Stimulated activated CD4-positive, alpha-beta T cell treated with anti-CD3 and anti-CD28 coated beads, Interleukin-4, amount 100 ng/mL, for 1 hour (primary cell): Measurements from ENCODE around the gene FLVCR1.

Experiments
- DNase-seq: peaks from one replicate; pipeline ENCODE4 v3.0.0-alpha.2; 2020

FLVCR1 gene

DNA sequence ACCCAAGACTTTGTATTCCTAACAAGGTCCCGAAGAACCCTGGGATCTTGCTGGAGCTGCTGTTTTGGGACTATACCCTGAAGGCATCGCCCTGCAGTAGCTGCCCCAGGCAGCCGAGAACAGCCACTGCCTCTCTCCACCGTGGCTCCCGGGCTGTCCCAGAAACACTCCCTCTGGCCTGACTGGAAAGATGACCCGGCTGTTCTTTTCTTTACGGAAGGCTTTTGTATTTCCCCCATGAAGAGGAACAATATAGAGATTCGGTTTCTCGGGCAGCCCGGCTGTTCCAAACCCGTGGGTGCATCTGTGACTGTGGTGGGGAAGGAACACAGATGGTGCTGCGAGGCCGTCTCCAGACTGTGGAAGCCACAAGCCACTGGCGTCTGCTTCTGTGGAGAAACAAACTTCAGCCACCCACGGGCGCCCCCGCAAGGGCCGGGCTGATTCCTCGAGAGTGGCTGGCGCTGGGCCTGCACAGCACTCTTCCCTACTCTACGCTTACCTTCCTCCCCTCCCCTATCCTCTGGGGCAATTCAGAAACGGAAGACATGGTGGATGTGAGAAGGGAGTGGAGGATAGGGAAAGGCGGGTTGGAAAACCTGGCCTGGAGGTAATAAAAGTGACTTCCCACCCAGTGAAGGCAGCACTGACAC lies 58.5 kb downstream of the FLVCR1 start:
- DNase-seq: no peak

DNA sequence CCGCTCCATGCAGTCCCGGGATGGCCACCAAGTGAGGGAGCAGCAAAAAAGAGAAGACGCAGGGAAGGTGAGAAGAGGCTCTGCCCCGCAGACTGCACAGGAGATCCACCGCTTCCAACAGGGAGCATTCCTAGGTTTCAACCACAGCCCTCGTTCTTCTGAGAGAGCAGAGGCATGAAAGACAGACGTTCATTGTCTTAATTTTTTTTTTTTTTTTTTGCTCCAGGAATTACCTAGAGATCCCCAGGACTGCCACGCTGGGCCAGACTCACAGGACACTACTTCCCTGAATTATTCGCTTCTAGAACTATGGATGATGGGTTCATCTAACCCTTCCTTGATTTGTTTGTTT lies 59.0 kb downstream of the FLVCR1 start:
- no peak for DNase-seq

DNA sequence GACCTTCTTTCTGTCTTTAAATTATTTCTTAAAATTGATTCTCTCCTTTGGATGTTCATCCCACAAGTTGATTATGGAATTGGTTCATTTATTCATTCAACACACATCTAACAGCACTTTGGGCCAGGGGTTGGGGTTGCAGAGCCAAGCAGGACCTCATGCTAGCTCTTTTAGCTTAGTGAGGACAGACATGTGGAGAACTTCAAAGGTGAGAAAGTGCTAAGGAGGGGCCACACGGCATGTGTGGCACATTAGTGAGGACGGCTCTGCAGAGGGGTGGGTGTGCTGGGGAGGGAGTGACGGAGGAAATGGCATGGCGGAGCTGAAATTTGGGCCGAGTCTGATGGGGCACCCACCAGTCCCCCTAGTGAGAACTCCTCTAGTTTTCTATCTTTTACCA lies 59.8 kb downstream of the FLVCR1 start:
- no peak for DNase-seq

DNA sequence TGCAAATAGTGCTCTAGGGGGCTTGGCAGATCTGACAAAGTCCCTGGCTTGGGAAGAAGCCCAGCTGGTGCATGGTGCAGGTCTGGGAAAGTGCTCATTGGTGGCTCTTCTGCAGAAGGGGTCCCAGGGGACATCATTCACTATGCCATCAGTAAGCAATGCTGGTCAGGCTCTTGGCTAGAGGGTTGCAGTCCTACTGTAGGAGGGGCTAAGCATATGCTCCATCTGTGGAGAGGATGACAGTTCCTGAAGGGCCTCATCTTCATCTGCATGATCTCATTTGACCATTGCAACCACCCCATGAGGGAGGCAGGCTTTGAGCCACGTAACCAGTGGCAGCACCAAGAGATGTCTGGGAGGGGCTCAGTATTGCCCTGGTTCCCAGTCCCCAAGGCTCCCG lies 60.7 kb downstream of the FLVCR1 start:
- DNase-seq: no peak

DNA sequence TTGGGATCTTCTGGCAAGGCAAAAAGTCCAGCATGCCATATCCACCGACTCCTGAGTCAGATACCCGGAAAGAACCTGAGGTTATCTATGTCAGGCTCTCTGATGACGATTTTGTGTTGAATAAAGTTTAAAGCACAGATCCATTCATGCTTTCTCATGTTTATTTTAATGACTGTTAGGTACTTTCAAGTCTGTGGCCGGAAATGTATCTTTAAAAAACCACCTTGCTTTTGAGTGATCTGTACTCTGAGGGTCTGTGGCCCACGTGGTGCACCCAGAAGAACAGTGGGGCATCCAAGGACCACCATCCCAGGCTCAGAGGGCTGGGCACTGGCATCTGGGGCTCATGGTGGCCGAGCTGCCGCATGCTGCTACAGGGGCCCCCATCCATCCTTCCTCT lies 62.2 kb downstream of the FLVCR1 start:
- DNase-seq: no peak

DNA sequence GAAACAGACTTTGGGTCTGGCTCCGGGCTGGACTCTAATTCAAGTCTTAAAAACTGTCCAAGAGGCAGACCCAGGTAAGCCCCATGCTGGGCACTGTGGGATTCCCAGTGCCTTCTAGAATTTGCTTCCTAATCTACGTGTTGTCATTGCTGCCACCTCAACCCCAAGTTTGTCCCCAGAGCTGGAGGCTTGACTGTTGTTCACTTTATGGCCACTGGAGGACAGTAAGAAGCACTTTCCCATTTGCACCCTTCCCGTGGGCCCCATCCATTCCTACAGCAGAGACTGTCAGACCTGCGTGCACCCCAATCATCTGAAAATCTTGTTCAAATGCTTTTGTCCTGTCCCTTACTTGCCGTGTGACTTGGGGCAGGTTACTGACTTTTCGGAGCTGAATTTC lies 62.8 kb downstream of the FLVCR1 start:
- no peak for DNase-seq

DNA sequence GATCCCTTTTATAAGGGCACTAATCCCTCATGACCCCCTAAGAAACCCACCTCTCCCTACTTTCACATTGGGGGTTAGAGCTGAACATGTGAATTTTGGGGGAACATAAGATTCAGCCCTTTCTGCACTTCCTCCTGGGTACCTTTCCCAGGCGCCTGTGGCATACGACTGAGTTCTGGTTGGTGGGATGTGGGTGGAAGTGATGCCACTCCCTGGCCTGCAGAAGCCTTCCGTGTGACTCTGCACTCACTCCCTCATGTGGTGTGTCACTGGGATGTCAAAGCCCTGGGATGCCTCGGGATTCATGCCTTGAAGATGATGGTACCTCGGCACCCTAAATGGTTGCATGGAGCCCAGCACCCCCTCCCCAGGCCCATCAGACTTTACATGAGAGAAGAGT lies 63.9 kb downstream of the FLVCR1 start:
- no peak for DNase-seq

DNA sequence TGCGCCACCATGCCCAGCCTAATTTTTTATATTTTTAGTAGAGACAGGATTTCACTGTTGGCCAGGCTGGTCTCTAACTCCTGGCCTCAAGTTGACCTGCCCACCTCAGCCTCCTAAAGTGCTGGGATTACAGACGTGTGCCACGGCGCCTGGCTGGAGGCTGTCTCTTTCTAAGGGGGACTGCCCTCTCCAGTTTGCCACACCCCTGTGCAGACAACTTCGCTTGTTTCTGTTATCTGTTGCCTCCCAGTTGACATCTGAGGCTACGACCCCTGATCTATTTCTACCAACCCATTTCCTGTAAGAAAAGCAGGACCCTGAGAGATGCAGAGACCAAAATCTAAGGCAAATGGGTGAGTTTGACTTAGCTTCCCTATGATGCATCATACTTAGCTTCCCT lies 68.3 kb downstream of the FLVCR1 start:
- DNase-seq: no peak

DNA sequence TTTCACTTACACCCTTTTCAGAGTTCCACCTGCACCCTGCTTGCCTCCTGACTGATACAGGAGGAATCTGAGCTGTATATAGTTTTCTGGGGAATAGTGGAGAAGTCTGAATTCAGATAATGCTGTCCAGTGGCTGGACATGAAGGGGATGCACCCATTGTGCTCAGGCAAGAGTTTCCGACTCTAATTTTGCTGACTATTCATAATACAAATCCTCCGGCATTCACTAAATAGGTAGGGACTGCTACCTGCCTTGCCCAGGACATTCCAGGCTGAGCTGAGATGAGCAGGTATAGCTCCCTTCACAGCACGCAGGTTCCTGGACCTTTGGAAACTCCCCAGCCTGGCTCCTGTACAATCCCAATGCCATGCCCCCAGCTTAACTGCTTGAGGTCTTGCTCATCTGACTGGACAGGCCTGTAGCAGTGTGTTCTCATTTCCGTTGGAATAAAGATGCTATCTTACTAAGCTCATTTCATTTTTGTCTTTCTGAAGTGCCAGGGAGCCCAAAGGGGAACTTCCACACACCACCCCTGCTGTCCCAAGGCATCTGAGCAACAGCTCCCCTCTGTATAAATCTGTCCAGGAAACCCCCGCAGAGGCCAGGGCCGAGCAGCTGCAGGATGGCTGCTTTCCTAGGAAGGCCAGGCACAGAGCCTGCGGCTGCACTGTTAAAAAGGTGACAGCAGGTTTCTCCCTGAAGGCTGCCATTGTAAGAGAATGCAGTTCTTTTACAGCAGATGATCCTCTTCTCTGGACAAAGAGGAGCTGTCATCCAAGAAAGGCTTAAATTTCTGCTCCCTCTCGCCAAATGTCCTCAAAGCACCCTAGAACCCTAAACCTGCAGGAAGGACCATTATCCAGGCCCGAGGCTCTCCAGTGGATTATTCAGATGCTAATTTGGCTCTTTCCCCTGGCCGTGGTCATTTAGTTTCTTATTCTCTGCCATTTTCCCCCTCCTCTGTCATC lies 70.5 kb downstream of the FLVCR1 start:
- DNase-seq: no peak

DNA sequence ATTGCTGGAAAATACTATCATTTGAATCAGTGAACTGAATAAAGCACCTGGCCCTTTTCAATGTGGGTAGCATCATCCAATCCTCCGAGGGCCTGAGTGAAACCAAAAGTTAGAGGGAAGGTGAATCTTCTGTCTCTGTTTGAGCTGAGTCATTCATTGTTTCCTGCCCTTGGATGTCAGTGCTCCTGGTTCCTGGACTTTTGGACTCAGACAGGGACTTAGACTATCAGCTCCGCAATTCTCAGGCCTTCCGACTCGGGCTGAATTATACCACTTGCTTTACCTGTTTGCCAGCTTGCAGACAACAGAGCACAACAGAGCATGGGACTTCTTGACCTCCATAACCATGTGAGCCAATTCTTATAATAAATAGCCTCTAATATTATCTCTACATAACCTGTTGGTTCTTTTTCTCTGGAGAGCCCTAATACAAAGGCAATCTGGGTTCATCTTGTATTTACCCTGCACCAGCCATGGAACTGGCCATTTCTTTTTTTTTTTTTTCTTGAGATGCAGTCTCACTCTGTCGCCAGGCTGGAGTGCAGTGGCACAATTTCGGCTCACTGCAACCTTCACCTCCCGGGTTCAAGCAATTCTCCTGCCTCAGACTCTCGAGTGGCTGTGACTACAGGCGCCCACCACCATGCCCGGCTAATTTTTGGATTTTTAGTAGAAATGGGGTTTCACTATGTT lies 73.1 kb downstream of the FLVCR1 start:
- no peak for DNase-seq

DNA sequence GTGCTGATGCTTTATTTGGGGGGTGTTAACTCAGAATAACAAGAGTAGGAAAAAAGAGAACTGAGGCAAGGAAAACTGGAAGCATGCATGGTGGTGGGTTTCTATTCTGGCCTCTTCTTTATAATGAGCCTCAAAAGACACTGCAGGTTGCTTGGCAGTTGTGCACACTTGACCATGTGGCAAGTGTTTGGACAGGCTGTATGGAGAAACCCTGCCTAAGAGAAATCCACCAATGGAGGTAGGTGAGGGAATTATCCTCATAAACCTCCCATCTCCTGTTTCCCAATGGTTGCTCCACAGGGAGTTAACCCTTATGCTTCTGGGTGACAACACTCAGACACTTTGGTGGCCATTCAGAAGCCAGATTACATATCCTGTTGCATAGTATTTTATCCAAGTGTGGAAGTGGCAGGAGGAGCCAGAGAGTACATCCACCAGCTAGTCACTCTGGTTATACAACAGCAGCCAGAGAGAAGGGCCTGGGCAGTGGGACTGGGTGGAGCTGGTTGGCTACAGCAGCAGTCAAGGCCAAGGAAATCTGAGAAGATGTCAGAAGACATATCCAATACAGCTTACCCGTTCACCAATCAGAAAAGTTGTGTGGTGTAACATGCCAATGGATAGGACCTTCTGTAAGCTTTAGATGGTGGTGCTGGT lies 75.9 kb downstream of the FLVCR1 start:
- no peak for DNase-seq

DNA sequence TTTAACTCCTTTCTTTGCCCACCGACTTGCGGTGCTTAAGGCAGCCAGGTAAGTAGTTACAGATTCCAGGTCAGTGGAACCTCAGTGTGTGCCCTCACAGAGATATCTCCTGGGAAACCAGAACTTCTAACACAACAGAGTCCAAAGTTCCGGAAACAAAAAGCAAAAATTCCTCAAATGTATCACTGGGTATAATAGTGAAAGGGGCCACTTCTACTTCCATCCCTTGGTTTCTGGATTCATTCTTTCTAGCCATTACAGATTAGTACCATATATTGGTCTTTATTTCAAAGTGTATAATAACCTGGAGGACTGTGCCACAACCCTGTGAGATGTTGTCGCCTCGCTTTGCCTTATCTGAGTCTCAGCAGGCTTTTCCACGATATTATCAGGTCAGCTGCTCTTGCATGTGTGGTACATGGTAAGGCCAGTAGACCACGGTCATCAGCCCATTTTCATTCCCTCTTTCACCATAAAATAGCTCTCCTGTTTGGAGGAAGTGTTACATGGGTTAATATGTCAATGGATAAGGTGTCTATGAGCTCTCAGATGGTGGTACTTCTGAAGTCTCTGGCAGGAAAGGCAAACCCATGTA lies 77.4 kb downstream of the FLVCR1 start:
- DNase-seq: no peak

DNA sequence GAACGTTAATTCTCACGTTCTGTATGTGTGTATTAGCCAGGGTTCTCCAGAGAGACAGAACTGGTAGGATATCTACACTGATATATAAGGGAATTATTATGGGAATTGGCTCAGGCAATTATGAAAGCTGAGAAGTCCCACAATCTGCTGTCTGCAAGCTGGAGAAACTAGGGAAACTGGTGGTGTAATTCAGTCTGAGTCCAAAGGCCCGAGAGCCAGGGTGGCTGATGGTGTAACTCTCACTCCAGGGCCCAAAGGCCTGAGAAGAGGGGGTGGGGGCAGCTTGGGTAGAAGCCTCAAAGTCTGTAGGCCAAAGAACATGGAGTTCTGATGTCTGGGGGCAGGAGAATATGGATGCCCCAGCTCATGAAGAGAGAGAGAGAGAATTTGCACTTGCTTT lies 79.0 kb downstream of the FLVCR1 start:
- DNase-seq: no peak

DNA sequence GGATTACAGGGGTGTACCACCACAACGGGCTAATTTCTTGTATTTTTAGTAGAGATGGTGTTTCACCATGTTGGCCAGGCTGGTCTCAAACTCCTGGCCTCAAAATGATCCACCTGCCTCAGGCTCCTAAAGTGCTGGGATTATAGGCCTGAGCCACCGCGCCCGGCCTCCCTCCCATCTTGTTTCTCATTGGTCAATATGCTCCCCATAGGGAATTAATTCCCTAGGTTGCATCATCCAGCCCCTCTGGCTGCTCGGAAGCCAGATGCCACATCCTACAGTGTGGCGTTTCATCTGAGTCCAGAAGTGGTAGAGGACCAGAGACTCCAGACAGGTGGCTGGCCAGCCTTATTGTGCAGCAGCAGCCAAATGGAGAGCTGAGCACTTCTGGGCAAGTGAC lies 80.8 kb downstream of the FLVCR1 start:
- DNase-seq: no peak

DNA sequence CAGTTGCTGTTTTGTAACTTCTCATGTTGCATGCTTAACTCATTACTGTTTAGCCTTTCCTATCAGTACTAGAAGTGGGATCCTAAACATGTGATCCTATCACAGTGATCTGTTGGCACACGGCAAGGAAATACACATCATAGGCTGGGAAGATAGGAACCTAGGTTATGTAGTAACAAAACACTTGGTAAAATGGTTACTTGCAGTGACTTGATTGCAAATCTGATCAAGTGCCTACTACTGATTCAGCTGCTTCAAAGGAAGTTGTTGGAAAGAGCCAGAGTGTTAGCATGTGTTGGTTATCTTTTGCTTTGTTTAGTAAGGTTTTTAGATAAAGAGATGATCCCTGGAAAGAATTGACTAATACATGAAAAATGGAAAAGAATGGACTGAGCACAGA lies 83.4 kb downstream of the FLVCR1 start:
- no peak for DNase-seq

DNA sequence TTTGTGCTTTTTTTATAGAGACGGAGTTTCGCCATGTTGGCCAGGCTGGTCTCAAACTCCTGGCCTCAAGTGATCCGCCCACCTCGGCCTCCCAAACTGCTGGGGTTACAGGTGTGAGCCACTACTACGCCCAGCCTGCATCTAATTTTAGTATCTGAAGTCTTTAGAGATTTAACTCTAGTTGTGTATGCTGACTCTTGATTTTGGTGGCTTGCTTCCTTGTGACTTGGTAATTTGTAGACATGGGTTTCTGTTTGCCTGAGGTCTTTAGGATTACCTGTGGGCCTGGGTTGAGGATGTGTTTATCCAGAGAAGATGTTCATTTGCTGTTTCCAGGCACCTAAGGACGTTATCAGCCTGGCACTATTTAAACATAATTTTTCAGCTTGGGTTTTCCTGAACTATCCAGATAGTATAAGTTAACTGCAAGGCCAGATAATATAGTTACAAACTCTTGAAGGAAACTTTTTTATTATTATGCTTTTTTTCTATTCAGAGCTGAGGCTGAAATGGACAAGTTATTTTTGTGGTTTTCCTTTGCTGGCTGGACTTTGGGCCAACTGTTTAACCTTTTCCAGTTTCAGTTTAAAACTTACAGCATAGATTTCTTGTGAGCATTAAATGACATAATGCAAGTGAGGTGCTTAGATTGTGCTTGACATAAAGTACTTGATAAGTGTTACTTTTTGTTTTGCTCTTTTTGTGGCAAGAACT lies 84.8 kb downstream of the FLVCR1 start:
- no peak for DNase-seq

DNA sequence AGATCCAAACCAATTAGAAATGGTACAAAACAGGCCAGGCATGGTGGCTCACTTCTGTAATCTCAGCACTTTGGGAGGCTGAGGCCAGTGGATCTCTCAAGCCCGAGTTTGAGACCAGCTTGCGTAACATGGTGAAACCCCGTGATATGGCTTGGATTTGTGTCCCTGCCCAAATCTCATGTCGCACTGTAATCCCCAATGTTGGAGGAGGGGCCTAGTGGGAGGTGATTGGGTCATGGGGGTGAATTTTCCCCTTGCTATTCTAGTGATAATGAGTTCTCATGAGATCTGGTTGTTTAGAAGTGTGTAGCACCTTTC lies 85.3 kb downstream of the FLVCR1 start:
- no peak for DNase-seq

DNA sequence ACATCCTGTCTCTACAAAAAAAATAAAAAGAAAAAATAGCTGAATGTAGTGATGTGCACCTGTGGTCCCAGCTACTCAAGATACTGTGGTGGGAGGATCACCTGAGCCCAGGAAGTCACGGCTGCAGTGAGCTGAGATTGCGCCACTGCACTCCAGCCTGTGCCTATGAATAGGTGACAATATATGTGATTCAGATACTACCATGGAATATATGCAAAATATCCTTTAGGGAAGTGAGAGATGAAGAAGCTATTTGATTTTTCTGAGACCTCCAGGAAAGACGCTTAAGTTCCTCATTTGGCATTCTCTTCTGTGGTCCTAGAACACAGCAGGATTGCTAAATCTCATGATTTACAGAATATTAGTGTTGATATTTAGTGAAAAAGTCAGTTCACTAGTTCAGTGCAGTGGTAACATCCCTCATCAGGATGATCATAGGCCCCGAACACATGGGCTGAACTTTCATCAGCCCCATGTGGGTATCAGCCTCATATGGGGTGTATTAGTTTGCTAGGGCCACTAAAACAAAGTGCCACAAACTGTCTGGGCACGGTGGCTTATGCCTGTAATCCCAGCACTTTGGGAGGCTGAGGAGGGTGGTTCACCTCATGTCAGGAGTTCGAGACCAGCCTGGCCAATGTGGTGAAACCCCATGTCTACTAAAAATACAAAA lies 86.3 kb downstream of the FLVCR1 start:
- DNase-seq: no peak

DNA sequence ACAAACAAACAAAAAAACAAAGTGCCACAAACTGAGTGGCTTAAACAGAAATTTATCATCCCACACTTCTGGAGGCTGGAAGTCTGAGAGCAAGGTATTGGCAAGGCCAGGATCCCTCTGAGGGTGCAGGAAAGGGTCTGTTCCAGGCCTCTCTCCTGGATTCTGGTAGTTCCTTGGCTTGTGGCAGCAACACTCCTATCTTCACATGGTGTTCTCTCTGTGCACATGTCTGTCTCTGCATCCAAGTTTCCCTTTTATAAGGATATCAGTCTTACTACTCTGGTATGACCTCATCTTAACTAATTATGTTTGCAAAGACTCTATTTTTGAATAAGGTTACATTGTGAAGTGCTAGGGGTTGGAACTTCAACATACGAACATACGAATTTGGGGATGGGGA lies 87.0 kb downstream of the FLVCR1 start:
- DNase-seq: no peak

DNA sequence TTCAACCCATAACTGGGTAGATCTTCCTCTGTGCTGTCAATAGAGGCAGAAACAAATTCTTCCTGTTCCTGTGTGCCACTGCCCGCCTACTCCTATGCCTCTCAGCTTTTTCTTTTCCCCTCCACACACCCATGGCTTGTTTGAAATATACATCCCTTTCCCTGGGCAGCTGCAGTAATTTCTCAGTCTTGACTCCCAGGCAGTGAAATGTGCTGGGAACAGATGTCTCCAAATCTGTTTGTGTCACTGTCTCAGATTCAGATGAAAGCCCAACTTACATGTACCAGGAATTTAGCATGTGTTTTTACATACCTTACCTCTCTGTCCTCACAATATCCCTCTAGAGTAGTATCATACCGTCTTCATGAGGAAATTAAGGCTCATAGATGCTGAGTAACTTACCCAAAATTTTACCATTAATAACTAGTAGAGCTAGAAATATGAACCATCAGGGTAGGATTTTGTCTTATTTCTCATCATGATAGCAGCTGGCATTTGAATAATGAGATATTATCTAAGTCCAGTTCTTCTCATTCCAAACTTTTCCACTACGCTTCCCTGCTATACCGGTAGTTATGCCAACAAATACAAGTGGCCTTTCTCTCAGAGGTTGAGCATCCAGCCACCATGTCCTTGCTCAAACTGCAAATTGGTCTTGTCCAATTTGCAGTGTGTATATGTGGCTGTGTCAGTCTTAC lies 87.5 kb downstream of the FLVCR1 start:
- DNase-seq: no peak

DNA sequence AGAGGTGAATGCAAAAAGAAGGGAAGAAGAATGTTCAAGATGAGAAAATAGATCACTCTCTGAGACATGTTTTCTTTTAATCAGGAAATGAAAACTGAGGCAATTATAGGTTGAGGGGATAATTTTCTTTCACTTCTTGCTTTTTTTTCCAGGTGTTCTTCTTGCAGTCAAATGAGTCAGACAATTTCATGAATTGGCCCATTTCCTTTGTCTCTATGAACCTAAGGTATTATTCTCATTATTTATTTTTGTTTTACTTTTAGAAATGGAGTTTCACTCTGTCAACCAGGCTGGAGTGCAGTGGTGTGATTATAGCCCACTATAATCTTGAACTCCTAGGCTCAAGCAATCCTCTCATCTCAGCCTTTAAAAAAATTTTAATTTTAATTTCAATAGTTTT lies 88.8 kb downstream of the FLVCR1 start:
- DNase-seq: no peak
